ENCODE data around the gene LMF2.
A peak's percentile ranks its signal among the peaks of the same experiment; 100 is the strongest.
"Not testable (repeated sequence)": the region's sequence is repeated elsewhere in the genome, so short reads cannot be mapped to it uniquely, and the experiment has no call there.

Gene LMF2

DNA sequence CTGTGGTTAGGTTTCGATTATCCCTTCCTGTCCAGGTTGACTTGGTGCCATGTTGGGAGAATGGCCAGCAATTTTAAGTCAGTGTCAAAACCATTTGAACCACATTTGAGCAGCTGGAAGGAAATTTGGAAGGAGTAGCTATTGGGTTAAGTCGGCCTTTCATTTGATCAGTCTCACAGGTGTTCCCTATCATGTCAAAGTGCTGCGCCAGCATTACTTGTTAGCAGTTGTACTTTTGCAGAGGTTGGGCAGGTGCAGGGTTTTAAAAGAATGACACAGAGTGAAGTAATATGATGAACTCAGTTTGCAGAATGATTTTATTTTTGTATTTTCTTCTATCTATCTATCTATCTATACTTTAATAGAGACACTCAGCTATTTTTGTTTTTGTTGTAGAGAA lies 28.7 kb upstream of the LMF2 start:
- in situ Hi-C loops (cut with MboI; ENCODE audit: low pct_unique_long_range_greater_than_20kb, low sequenced_read_pairs), result no loop called here

DNA sequence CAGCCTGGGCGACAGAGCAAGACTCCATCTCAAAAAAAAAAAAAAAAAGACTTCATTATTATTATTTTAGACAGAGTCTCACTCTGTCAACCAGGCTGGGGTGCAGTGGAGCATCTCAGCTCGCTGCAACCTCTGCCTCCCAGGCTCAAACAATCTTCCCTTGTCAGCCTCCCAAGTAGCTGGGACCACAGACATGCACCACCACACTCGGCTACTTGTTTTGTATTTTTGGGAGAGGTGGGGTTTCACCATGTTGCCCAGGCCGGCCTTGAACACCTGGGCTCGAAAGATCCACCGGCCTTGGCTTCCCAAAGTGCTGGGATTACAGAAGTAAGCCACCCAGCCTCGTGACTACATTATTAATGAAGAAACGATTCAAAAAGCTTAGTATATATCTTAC lies 27.6 kb upstream of the LMF2 start:
- in situ Hi-C loops (cut with MboI; ENCODE audit: low pct_unique_long_range_greater_than_20kb, low sequenced_read_pairs), result no loop called here
- DNase-seq, result no peak

More for the DNA sequence above, 28.7 kb upstream of the LMF2 start:
- DNase-seq, result no peak

DNA sequence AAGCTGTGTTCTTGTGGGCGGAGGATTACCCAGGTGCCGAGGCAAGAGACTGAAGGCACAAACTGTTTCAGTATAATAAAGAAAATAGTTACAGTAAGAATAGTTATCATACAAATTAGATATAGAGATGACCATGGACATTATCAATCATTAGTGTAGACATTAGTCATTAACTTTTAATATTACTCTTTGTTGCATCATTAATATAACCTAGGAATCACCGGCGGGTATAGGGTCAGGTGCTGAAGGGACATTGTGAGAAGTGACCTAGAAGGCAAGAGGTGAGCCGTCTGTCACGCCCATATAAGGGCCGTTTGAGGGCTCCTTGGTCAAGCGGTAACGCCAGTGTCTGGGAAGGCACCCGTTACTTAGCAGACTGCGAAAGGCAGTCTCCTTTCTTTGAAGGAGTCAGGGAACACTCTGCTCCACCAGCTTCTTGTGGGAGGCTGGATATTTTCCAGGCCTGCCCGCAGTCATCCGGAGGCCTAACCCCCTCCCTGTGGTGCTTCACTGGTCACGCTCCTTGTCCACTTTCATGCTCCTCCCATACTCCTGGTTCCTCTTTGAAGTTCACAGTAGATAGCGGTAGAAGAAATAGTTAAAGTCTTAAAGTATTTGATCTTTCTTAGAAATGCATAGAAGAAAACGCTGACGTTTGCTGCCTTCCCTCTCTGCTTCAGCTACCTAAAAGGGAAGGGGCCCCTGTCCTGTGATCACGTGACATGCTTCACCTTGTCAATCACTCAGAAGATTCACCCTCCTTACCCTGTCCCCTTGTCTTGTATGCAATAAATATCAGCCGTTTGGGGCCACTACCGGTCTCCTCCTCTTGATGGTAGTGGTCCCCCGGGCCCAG lies 26.6 kb upstream of the LMF2 start:
- DNase-seq, result peak; percentile 69
- in situ Hi-C loops (cut with MboI; ENCODE audit: low pct_unique_long_range_greater_than_20kb, low sequenced_read_pairs), result not testable (repeated sequence)

DNA sequence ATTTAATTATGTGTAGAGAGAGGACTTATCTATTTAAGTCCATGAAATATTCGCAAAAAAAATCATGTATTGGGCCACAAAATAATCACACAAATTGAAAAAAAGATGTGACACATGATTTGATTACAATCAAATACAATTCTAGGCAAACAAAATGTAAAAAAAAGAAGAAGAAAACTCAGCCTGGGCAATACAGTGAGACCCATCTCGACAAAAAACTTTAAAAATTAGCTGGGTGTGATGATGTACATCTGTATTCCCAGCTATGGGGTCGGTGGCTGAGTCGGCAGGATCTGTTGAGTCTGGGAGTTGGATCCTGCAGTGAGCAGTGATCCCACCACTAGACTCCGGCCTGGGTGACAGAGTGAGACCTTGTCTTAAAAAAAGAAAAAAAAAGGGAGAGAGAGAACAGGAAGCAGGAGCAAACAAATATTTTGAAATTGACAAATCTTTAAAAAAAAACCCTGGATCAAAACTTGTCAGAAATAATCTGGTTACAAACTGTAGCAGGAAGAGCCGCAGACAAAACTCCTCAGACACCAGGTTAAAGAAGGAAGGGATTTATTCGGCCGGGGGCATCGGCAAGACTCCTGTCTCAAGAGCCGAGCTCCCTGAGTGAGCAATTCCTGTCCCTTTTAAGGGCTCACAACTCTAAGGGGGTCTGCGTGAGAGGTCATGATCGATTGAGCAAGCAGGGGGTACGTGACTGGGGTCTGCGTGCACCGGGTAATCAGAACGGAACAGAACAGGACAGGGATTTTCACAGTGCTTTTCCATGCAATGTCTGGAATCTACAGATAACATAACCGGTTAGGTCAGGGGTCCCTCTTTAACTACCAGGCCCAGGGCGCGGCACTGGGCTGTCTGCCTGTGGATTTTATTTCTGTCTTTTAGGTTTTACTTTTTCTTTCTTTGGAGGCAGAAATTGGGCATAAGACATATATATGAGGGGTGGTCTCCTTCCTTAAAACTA lies 25.6 kb upstream of the LMF2 start:
- no peak for DNase-seq
- in situ Hi-C loops (cut with MboI; ENCODE audit: low pct_unique_long_range_greater_than_20kb, low sequenced_read_pairs), result no loop called here

DNA sequence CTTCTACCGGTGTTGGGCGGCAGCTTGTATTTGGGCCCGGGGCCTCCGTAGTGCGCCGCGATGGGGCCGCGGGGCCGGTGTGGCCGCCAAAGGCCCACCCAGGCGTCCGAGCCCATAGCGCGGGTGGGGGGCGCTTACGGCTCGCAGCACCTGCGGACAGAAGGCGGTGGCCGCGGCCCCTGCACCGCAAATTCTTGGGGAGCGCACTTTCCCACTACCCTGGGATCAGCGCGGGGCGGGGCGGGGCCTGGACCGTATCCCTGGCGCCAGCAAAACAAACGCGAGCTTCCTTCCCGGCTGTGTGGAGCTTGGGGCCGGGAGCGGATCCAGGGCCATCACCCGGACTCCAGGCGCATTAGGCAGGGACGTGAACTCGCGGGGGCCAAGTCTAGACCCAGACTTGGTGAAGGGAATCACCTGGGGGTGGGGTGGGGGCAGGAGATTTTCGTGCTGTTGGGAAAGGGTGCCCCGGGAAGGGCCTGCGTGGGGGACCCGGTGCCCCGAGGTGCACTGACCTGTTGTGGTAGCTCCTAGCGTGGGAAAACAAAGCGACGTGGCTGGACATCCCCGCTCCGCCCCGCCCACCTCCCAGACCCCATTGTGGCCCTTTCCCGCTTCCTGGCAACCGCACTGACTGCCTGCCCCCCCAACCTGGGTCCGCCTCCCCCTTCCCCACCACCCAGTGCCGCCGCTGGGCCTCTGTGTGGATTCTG lies 24.6 kb upstream of the LMF2 start:
- no peak for DNase-seq
- in situ Hi-C loops (cut with MboI; ENCODE audit: low pct_unique_long_range_greater_than_20kb, low sequenced_read_pairs), result no loop called here

DNA sequence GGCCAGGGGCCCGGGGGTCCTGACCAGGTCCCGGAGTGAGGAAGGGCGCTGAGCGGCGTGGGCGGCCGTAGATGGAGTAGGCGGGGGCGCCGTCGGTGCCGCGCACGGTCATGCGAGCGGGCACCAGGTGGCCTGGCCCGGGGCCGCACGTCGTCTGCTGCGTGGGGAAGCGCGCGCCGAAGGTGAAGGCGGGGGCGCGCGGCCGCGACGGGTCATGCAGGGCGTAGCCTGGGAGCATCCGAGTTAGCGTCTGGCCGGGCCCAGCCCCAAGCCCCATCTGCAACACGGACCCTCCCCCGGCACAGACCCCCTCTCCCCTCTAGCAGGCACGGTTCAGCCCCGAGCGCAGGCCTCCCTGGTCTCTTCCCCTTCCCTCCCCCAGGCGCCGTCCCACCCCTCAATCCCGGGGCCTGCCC lies 24.1 kb upstream of the LMF2 start:
- DNase-seq, result no peak
- in situ Hi-C loops (cut with MboI; ENCODE audit: low pct_unique_long_range_greater_than_20kb, low sequenced_read_pairs), result no loop called here

DNA sequence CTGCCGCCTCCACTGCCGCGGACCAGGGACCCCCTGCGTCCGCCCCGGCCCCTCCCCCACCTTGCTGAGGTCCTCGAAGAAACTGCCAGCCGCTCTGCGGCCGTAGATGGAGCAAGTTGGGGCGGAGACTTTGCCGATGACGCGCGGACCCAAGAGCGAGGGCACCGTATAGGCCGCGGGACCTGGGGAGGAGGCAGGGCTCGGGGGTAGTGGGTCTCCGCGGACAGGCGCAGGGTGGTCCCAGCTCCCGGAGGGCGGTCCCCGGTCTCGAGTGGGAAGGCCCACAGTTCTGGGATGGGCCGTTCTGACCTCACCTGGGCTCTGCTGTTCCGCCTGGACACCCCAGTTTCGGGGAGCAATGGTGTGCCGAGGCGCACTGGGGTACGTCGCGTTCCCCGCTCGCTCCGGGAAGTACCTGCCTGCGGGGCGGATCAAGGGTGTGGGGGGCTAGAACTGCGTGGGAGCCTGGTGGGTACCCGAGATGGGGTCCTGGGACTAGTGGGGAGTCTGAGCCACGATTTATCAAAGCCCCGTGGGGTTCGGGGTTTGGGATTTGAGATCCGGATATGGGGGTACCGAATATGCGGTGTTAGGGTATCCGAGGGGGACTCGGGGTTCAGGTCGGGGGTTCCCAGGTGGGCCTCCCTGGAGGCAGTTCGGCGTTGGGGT lies 23.5 kb upstream of the LMF2 start:
- in situ Hi-C loops (cut with MboI; ENCODE audit: low pct_unique_long_range_greater_than_20kb, low sequenced_read_pairs), result no loop called here
- no peak for DNase-seq

DNA sequence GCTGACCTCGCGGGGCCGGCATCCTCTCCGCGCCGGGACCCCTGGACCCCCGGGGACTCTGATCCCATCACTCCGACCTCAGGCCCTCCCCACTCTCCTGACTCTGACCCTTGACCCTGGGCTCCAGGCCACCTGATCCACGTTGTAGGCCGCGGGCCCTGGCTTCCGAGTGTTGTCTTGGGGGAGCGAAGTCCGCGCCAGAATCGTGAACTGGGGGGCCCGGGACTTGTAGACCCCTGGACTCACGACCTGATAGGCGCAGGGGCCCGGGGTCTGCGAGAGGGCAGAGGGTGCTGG lies 23.0 kb upstream of the LMF2 start:
- in situ Hi-C loops (cut with MboI; ENCODE audit: low pct_unique_long_range_greater_than_20kb, low sequenced_read_pairs), result no loop called here
- no peak for DNase-seq

DNA sequence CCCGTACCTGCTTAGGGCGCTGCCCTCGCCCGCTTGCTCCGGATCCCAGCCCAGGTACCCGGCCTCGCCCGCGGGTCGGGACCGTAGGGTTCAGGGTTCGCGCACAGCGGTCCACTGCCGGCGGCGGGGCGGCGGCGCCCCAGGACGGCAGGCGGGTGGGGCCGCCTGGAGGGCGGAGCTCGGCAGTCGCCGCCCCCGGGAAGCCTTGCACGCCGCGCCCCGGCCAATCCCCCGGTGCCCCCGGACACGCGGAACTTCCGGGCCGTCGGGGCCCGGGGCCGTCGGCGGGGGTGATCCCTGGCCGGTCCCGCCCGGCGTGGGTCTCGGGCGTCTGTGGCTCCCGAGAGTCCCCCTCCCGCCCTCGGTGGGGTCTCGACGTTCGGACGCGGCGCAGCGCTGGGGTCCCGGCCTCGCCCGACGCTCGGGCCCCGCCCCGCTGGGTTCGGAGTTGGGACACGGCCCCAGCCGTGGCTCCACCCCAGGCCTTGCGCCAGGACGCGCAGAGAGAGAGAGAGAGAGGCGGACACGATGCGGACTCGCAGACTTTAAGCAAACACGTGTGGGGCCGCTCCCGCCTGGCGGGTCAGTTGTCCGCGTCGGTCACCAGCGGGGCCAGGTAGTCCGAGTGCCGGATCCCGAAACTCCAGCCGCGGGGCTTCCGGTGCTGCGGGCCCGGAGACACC lies 22.5 kb upstream of the LMF2 start, which contains the start of gene TYMP:
TSS of gene TYMP (minus strand) at position 116 of the 683 bp plus-strand sequence. CDS start 303 bp downstream, outside the sequence.
- DNase-seq, result no peak
- in situ Hi-C loops (cut with MboI; ENCODE audit: low pct_unique_long_range_greater_than_20kb, low sequenced_read_pairs), result no loop called here

DNA sequence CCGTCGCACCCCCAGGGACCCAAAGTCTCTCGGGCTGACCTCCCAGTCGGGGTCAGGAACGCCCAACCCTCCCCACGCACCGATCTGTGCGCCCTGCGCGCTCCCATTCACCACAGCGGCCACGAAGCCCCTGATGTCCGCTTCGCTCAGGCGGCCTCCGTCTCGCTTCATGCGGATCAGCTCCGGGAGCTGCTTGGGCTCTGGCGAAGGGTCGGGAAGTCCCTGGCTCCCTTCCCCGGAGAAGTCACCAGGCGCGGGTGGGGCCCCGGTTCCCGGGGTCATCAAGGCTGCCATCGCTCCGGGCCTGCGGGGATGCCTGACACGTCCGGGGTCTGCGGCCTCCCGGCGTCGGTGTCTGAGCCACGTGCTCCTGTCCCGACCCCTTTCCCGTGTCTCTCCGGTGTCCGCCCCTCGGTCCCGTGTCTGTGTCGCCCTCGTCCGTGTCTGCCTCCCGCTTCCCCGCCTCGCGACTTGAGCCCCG lies 22.0 kb upstream of the LMF2 start:
- in situ Hi-C loops (cut with MboI; ENCODE audit: low pct_unique_long_range_greater_than_20kb, low sequenced_read_pairs), result no loop called here
- DNase-seq, result no peak

DNA sequence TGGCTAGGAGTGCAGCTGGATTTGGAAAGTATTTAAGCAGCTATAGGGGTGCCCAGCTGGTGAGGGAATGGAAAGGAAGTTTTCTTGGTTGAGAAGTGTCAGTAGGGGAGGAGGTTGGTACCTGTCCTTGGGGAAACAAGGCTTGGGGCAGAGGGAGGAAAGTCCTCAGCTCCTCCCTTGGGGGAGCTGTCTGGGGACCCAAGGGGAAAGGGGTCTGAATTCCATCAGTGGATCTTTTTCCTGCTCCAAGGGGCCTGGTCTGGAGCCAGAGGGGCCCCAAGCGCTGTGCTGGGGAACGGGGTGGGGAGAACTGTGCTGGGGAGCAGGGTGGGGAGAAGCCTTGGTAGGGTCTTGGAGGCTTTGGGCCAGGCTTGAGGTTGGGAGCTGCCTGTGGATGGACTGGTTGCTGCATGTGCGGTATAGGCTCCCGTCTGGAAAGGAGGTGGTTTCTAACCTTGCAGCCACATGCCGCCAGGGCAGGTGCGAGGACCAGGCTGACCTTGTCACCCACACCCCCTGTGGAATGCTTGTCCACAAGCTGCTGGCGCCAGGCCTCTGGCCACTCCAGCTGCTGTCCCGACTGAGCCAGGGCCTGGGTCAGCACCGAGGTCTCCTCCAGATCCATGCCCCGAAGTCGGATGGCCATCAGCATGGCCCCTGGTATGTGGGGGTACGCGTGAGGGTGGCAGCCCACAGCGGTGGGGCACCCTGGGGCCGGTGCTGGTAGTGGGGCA lies 21.3 kb upstream of the LMF2 start:
- DNase-seq, result no peak
- in situ Hi-C loops (cut with MboI; ENCODE audit: low pct_unique_long_range_greater_than_20kb, low sequenced_read_pairs), result no loop called here

DNA sequence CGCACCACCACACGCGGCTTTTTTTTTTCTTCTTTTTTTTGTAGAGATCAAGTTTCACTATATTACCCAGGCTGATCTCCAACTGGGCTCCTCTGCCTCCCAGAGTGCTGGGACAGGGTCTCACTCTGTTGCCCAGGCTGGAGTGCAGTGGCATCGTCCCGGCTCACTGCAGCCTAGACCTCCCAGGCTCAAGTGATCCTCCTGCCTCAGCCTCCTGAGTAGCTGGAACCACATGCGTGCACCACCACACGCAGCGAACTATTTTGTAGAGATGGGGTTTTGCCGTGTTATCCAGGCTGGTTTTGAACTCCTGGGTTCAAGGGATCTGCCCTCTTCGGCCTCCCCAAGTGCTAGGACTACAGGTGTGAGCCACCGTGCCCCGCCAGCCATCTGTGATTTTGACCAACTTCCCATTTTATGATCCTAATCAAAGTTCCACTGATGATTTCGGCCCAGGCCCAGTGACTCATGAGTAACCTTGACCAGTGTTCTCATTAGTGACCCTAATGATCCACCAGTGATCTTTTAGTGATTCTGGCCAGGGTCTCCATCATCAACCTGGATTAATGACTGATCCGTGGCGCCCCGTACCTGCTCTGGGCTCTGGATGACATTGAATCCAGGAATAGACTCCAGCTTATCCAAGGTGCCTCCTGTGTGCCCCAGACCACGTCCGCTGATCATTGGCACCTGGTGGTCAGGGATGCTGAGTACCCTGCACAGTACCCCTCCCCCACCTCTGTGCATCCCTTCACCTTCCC lies 20.6 kb upstream of the LMF2 start:
- no peak for DNase-seq
- in situ Hi-C loops (cut with MboI; ENCODE audit: low pct_unique_long_range_greater_than_20kb, low sequenced_read_pairs), result no loop called here

DNA sequence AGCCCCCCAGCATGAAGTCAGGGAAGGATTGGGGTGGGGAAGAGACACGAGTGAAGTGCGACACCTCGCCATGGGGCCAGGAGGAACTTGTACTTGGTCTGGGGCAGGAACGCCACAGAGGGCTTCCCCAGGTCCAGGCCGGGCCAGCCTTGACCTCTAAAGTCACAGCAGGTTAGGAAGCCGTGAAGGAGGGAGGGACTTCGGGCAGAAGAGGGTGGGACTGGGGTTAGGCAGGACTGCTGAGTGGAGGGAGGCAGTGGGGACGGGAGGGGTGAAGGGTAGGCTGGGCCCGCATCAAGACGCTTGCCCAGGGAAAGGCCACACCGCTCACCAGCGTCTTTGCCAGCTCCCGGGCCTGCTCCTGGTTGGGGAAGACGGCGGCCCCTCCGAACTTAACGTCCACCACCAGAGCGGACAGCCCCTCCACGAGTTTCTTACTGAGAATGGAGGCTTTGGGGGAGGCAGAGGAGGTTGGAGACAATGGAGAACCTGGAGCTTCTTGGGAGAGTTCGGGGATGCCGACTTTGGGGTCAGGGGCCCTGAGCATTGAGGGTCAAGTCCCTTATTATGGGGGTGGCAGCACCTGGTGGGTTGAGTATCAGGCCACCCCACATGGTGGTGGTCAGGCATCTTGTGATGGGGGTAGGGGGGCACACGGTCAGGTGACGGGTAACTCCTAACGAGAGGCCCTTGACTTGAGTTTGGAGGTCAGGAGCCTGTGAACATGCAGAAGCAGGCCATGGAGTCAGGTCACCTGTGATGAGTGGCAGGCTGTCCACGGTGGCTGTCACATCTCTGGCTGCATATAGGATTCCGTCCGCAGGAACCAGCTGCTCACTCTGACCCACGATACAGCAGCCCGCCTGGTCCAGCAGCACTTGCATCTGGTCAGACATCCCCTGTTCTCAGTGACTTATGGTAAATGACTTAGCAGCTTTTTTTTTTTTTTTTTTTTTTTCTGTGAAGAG lies 19.6 kb upstream of the LMF2 start:
- in situ Hi-C loops (cut with MboI; ENCODE audit: low pct_unique_long_range_greater_than_20kb, low sequenced_read_pairs), result no loop called here
- peak; percentile 70 for DNase-seq

DNA sequence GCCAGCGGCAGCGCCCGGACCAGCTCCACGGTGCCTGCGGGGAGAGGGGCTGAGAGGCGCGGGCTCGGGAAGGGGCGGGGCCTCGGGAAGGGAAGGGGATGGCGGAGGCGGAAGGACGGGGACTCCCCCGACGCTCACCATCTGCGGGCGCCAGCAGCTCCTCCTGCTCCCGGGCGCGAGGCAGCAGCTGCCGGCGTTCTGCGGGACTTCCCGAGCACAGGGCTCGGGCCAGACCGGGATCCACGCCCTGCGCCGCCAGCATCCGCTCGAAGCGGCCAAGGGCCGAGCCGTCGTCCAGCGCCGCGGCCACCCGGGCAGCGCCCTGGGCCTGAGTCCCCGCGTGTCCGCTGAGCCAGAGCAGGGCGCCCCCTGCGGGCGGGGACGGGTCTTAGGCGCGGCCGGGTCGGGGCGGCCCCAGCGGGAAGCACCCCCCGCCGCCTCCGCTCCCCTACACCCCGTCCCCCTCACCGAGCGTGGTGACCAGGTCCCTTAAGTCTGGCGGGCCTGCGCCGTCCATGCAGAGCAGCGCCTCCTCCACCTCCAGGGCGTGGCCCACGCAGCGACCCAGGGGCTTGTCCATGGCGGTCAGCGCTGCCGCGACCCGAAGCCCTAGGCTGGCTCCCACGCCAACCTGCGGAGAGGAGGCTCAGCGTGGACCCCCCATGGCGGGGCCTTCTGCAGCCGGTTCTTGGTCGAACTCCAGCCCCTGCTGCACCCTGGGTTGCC lies 18.8 kb upstream of the LMF2 start:
- in situ Hi-C loops (cut with MboI; ENCODE audit: low pct_unique_long_range_greater_than_20kb, low sequenced_read_pairs), result no loop called here
- peak; percentile 87 for DNase-seq

DNA sequence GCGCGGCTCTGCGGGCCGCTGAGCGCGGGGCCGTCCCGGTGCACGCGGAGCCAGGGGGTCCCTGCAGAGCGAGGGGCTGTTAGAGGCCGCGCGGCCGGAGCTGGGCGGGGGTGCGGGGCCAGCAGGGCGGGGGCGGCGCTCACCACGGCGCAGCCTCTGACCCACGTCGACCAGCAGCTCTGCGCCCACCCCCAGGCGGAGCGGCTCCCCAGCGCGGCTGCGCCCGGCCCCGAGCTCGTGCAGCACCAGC lies 18.3 kb upstream of the LMF2 start:
- in situ Hi-C loops (cut with MboI; ENCODE audit: low pct_unique_long_range_greater_than_20kb, low sequenced_read_pairs), result no loop called here
- no peak for DNase-seq
